ENCODE measurements around the gene IL4R. TPM values are rescaled to one million over a fixed set of nuclear protein-coding genes. Genes with fewer than 3 reads are reported as not detected.

The IL4R gene
- total RNA-seq, 1 donor from 2014 or later, result 23.6 TPM

- Mint-ChIP-seq H3K9me3 (ENCODE audit: low read depth) (no peaks in the 10 kb centered on the region), H3K27ac (no peak overlapping the region), H3K4me3 (ENCODE audit: low read depth) (no peak overlapping the region), H3K27me3 (no peaks in the 10 kb centered on the region), H3K36me3 (ENCODE audit: insufficient read depth) (peaks cover 7% of the 10 kb centered on the region), H3K4me1 (ENCODE audit: low read depth) (no peaks in the 10 kb centered on the region)
- TF ChIP-seq CTCF (IDR thresholded peaks at IDR 0.05; ENCODE audit: unreplicated experiment), result no peak
- no peak for DNase-seq (ENCODE audit: low spot score, unreplicated experiment)
Measured at GRCh38 chr16:27334192-27334764, 20.5 kb downstream of the IL4R start.

- peaks cover 7% of the 10 kb centered on the region for H3K36me3 Mint-ChIP-seq (ENCODE audit: insufficient read depth)
- no peak for DNase-seq (ENCODE audit: low spot score, unreplicated experiment)
- H3K4me1 Mint-ChIP-seq (ENCODE audit: low read depth), result no peaks in the 10 kb centered on the region
- H3K9me3 Mint-ChIP-seq (ENCODE audit: low read depth), result no peaks in the 10 kb centered on the region
- no peak for TF ChIP-seq CTCF (IDR thresholded peaks at IDR 0.05; ENCODE audit: unreplicated experiment)
- no peak overlapping the region for H3K27ac Mint-ChIP-seq
- H3K27me3 Mint-ChIP-seq, result no peaks in the 10 kb centered on the region
- no peak overlapping the region for H3K4me3 Mint-ChIP-seq (ENCODE audit: low read depth)
Measured at GRCh38 chr16:27334838-27335237, 21.1 kb downstream of the IL4R start.

- TF ChIP-seq CTCF (IDR thresholded peaks at IDR 0.05; ENCODE audit: unreplicated experiment), result no peak
- H3K27me3 Mint-ChIP-seq, result no peaks in the 10 kb centered on the region
- H3K9me3 Mint-ChIP-seq (ENCODE audit: low read depth), result no peaks in the 10 kb centered on the region
- DNase-seq (ENCODE audit: low spot score, unreplicated experiment), result no peak
- peaks cover 9% of the 10 kb centered on the region for H3K36me3 Mint-ChIP-seq (ENCODE audit: insufficient read depth)
- no peaks in the 10 kb centered on the region for H3K4me1 Mint-ChIP-seq (ENCODE audit: low read depth)
- H3K4me3 Mint-ChIP-seq (ENCODE audit: low read depth), result no peak overlapping the region
- H3K27ac Mint-ChIP-seq, result no peak overlapping the region
Measured at GRCh38 chr16:27335349-27336053, 21.7 kb downstream of the IL4R start.

GRCh38 chr16:27337024-27337423 lies 23.2 kb downstream of the IL4R start:
- Mint-ChIP-seq H3K36me3 (ENCODE audit: insufficient read depth) (peaks cover 14% of the 10 kb centered on the region), H3K4me3 (ENCODE audit: low read depth) (no peak overlapping the region), H3K27me3 (no peaks in the 10 kb centered on the region), H3K4me1 (ENCODE audit: low read depth) (no peaks in the 10 kb centered on the region), H3K9me3 (ENCODE audit: low read depth) (no peaks in the 10 kb centered on the region), H3K27ac (no peak overlapping the region)
- DNase-seq (ENCODE audit: low spot score, unreplicated experiment), result no peak
- no peak for TF ChIP-seq CTCF (IDR thresholded peaks at IDR 0.05; ENCODE audit: unreplicated experiment)

- DNase-seq (ENCODE audit: low spot score, unreplicated experiment), result no peak
- no peaks in the 10 kb centered on the region for H3K4me1 Mint-ChIP-seq (ENCODE audit: low read depth)
- TF ChIP-seq CTCF (IDR thresholded peaks at IDR 0.05; ENCODE audit: unreplicated experiment), result no peak
- H3K36me3 Mint-ChIP-seq (ENCODE audit: insufficient read depth), result peaks cover 20% of the 10 kb centered on the region
- H3K27ac Mint-ChIP-seq, result no peak overlapping the region
- no peaks in the 10 kb centered on the region for H3K9me3 Mint-ChIP-seq (ENCODE audit: low read depth)
- no peak overlapping the region for H3K4me3 Mint-ChIP-seq (ENCODE audit: low read depth)
- H3K27me3 Mint-ChIP-seq, result no peaks in the 10 kb centered on the region
Measured at GRCh38 chr16:27339180-27339579, 25.4 kb downstream of the IL4R start.
